NCI-H2107 treated with DMSO at 0.1 percent for 48 hours (cell line): Measurements from ENCODE around the gene SLC23A2.

Experiments used
- DNase-seq: peaks from one replicate; lab custom pipeline; 2025; ENCODE audit not compliant: unreplicated experiment; lab: John Stamatoyannopoulos, UW

Gene SLC23A2

GRCh38 chr20:4967752-4968477 lies 33.4 kb downstream of the SLC23A2 start:
- no peak for DNase-seq

DNA sequence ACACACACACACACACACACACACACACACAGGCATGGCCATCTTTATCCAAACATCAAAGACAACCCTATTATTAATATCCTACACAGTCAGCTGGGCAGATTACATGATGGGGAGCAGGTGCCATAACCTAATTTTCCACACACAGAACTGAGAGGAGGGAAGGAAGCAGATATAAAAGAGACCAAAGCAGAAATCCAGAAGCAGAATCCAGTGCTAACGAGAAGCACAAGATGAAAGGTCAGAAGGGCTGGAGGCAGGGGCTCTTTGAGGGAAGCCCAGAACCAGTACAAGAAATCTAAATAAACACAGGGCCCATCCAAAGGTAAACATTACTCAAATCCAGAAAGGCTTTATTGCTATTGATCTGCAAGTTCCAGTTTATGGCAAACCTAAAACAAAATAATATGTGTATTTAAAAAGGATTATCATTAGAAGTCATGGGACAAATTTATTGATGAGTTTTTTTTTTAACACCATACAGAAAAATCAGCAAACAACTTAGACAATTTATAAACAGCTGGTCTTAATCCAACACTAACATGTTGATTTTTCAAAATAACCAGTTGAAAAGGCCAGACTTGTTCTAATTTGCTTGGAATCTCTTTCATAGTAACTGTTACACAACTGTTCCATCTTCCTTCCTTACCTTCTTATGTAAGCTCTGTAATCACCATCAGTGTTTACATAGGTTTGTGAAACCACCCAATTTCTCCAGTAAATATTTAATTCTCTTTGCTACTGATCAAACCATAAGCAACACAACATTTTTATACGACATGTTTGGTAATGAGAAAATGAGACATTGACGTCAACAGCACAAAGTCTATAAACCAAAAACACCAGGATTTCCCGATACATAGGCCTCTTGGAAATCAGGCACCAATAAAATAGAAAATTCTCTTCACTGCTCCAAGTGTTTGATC lies 34.2 kb downstream of the SLC23A2 start:
- DNase-seq = no peak

GRCh38 chr20:4962241-4962855 lies 39.0 kb downstream of the SLC23A2 start:
- no peak for DNase-seq

DNA sequence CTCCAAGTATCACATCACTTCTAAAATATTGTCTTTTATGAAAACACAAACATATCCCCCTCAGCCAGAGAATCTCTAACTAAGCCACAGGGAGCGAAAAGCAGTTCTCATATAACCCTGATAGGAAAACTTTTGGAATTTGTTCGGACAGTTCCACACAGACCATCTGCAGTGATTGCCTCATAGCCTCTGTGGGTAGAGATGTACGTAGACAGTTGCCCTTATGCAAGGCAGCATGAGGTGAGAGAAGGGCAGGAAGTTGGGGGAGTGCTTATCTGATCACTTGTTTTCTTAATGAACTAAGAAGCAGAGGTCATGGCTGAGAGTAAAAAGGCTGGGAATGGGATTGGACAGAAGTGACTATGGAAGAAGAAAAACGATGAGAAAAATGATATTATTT lies 39.6 kb downstream of the SLC23A2 start:
- DNase-seq = no peak

GRCh38 chr20:4959592-4959991 lies 41.7 kb downstream of the SLC23A2 start:
- no peak for DNase-seq

- no peak for DNase-seq
Measured at GRCh38 chr20:4957939-4958362, 43.4 kb downstream of the SLC23A2 start.

GRCh38 chr20:4957187-4957586 lies 44.1 kb downstream of the SLC23A2 start:
- no peak for DNase-seq

- no peak for DNase-seq
Measured at GRCh38 chr20:4956200-4956810, 45.0 kb downstream of the SLC23A2 start.

DNA sequence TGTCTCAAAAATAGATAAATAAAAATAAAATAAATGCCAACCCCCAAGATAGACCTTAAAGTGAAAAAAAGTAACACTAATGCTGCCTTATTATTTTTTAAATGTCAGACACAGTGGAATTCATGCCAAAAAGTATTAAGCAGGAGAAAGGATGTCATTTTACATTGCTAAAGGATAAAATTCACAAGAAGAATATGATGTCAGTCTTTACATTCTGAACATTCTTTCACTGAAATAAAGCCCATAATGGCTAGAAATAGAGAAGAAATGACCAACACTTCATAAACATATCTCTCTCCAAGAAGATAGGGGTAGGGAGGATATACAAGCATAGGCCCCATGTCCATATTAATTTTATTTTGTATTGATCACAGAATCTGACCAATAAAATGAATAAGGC lies 47.4 kb downstream of the SLC23A2 start:
- DNase-seq = no peak

DNA sequence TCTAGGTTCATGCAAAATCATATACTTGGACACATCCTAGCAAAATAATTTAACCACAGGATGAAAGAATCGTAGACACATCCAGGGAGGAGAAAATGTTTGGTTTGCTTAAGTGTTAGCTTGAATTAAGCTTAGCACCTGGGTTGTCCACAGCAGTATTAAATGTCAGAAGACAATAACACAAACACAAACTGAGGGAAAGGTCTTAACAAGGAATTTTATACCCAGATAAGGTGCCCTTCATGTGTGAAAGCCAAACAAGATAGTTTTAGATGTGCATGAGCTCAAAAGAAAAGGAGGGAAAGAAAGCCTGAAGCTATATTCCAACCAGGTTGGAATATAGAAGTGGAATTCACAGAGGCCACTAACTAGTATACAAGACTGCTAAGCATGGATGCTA lies 49.1 kb downstream of the SLC23A2 start:
- no peak for DNase-seq

GRCh38 chr20:4951299-4951698 lies 50.0 kb downstream of the SLC23A2 start:
- no peak for DNase-seq

DNA sequence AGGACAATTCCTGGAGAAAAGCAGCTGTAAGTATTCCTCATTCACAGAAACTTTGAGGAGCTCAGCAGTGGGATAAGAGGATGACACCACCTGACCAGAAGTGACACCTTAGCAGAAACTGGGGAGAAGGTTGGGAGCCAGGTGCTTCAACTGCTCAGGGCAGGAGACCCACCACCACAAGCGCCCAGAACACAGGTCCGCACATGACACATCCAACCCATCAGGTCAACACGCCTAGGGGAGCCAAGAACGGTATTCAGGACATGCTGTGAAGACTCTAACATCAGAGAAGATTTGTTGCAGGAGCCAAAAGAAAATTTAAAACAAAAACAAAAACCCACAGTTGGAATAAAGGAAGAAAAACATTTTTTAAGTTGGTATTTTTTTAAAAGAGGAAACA lies 50.5 kb downstream of the SLC23A2 start:
- no peak for DNase-seq

- DNase-seq = no peak
Measured at GRCh38 chr20:4950437-4950836, 50.9 kb downstream of the SLC23A2 start.

- peak; percentile 20 for DNase-seq
Measured at GRCh38 chr20:4949833-4950178, 51.5 kb downstream of the SLC23A2 start.

- DNase-seq = no peak
Measured at GRCh38 chr20:4947817-4948559, 53.3 kb downstream of the SLC23A2 start.

GRCh38 chr20:4946986-4947385 lies 54.3 kb downstream of the SLC23A2 start:
- no peak for DNase-seq

GRCh38 chr20:4946585-4946984 lies 54.7 kb downstream of the SLC23A2 start:
- DNase-seq = no peak

DNA sequence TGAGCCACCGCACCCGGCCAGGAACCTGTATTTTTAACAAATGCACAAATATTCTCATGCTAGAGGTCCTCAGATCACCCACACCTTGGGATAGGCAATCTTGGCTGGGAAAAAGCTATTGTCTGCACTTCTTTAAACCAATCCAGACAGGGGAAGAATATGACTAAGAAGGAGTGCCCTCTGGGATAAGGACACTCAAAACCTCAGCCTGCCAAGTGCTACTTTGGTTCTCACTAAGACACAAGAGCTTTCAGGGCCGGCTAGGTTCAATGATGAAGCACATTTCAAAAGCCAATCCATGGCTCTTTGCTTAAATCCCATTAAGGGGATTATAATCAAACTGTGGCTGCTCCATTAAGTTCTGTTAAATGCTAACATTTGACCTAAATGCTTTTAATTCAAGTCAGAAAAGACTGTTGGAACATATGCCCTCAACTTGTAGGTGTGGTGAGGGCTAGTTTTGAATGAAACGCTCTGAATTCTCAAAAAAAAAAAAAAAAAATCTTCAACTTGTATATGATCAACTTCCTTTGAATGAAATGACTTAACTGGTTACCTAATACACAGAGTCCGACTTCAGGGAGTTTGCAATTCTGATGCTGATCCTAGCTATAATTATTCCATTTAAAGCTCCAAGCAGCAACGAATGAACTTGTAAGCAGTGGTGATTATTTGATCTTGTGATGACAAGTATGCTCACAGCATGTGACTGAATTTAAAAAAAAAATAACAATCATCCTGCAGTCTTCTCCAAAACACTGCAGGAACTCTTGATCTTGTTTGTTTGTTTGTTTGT lies 56.6 kb downstream of the SLC23A2 start:
- DNase-seq = no peak

GRCh38 chr20:4942331-4942730 lies 59.0 kb downstream of the SLC23A2 start:
- DNase-seq = no peak
